CD4-positive, alpha-beta T cell treated with Interleukin-6 for 4 hours (primary cell): ENCODE results near the gene CCBE1.

Experiments used
- DNase-seq: peaks from one replicate; pipeline ENCODE4 v3.0.0-alpha.2; 2020; ENCODE audit warnings: mixed read lengths

CCBE1 gene

DNA sequence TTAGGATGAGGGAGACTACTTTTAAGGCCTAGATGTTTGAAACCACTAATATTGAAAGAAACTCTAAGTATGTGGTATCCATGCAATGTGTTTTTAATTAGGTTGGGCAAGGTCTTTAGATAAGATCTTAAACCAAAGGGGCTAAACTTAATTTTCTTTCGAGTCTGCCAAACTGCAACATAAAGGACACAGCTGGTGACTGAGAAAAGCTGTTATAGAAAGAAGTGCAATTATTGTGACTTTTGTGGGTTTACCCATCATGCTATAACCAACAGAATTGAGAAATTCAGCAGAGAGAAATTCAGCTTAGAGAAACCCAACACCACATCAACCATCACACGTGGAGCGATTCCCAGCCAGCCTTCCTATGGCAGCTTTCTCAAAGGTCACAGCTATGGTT lies 218.6 kb downstream of the CCBE1 start:
- DNase-seq, result no peak

- DNase-seq, result no peak
Observed at GRCh38 chr18:59477849-59478248, 219.4 kb downstream of the CCBE1 start.

DNA sequence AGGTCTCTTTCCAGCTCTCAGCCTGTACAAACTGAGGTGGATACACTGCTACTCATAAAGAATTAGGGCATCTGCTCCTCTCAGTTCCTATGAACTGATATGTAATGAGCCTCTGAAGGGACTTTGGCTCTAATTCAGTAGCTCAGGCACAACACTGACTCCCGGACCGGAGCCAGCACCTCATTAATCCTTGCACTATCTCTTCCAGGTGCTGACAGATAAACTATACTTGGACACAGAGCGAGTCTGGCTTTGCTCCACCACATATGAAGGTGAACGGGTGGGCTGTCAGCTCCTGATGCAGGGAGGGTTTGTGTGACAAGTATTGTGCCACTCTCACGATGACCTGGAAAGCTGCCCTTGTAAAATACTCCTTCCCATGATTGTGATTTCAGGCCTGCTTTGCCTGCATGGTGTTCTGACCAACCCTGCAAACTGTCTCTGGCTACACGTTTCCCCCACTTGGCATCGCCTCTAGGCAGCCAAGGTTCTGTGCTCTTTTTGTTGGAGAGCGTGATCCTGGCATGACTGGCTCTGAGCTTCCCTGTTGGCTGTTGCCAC lies 226.6 kb downstream of the CCBE1 start:
- no peak for DNase-seq

DNA sequence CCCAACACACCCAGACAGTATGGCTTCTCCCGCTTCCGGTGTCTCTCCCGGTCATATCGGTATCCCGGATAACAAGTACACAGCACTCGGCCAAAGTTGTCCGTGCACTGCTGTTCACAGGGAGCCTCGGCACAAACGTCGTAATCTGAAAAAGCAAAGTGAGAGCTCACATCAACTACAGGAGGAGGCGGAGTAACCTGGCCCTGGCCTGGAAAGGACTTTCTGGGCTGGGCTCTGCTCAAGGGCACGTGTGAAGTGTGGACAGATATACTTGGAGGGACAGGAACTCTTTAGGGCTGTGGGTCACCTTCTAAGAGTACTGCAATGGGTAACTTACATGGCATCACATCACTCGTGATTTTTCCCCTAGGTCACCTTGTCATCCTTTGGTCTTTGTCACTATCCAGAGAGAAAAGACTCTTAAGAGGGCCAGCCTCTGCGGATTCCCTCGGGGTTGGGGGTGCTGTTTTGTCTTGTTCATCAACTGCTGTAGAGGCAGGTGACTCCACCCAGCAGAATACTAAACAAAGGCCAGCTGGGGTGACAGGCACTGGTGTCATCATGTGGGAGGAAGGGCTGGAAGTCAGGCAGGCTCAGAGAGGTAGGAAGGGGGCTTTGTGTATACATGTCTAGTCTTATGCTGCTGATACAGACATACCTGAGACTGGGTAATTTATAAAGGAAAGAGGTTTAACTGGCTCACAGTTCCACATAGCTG lies 227.6 kb downstream of the CCBE1 start:
- DNase-seq, result no peak

- no peak for DNase-seq
Observed at GRCh38 chr18:59468821-59469220, 228.4 kb downstream of the CCBE1 start.

GRCh38 chr18:59467497-59467896 lies 229.7 kb downstream of the CCBE1 start:
- no peak for DNase-seq

DNA sequence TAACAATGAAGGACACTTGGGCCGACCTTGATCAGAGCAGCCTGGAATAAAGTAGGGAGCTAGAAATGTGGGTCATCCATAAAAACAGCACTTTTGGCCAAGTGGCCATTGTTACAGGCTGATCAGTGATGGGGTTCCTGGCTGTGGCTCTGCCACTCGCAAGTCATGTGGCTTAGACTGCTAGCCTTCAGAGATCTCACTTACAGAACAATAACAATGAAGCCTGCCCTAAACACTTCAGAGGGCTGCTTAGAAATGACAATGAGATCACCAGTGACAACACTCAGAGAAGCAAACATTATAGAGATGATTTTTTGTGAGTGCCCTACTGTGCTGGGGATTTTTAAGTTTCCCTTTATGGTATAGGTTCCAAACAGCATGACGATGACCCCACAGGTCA lies 230.2 kb downstream of the CCBE1 start:
- DNase-seq, result no peak

GRCh38 chr18:59464486-59464885 lies 232.7 kb downstream of the CCBE1 start:
- DNase-seq, result no peak

- DNase-seq, result no peak
Observed at GRCh38 chr18:59461171-59461570, 236.1 kb downstream of the CCBE1 start.

GRCh38 chr18:59460072-59460420 lies 237.2 kb downstream of the CCBE1 start:
- no peak for DNase-seq

DNA sequence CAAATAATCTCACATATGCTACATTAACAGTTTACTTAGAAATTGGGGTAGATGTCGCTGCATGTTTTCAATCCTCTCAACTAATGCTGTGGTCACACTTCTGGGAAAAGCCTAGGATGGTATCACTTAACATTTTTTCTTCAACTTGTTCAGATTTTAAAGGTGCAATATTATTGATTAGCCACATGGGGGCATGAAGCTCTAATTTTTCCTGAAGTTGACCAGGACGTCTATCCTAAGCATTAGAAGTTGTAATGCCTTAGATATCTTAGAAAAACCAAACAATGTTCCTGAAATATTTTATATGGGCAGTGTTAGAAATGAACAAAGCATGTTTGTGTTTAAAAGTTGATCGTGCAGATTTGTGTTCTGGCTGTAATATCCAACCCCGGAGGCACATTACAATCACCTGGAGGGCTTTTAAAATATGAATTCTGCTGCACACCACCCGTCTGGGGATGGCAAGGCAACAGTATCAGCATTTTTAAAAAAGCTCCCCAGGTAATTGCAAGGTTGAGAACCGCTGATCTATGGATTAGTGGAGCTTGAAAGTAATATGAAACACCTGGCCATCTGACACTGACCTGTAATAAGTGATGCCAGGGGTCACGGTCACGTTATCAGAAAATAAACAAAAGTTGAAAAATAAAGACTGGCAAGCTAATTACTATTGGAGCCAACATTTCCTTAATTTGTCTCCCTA lies 237.7 kb downstream of the CCBE1 start:
- no peak for DNase-seq

DNA sequence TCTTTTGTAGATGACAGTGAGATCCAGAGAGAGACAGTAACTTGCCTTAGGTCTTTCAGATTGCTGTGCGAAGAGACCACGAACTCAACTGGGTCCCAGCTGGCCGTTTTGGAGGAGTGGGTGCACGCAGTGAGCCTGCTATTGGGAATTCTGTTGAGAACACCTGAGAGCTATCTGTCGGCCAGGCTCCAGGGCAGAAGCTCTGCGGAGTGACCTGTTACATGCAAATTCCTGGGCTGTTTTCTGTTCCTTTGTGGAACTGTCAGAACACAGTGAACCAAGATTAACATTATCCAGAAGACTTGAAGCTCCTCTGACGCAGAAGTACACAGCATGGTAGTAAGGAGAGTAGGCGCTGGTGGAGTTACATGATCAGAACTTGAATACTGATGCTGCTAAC lies 238.6 kb downstream of the CCBE1 start:
- DNase-seq, result no peak

DNA sequence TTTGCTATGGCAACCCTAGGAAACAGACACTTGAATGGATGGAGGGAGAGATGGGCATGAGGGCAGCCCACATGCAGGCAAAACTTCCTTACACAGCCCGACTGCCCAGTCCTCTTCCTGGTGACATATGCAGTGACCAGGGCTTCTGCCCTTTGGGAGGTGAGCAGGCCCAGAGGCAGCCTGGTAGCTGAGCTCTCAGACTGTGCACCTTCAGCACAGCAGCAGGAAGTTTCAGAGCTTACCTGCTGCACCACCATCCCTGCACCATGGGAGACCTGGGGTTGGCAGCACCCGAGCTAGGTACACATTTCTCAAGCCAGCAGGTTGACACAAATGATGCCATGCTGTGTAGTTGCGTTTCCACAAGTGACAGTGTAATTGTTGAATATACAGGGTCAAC lies 240.6 kb downstream of the CCBE1 start:
- no peak for DNase-seq

- no peak for DNase-seq
Observed at GRCh38 chr18:59455728-59456276, 241.4 kb downstream of the CCBE1 start.

GRCh38 chr18:59454909-59455727 lies 242.1 kb downstream of the CCBE1 start:
- no peak for DNase-seq

DNA sequence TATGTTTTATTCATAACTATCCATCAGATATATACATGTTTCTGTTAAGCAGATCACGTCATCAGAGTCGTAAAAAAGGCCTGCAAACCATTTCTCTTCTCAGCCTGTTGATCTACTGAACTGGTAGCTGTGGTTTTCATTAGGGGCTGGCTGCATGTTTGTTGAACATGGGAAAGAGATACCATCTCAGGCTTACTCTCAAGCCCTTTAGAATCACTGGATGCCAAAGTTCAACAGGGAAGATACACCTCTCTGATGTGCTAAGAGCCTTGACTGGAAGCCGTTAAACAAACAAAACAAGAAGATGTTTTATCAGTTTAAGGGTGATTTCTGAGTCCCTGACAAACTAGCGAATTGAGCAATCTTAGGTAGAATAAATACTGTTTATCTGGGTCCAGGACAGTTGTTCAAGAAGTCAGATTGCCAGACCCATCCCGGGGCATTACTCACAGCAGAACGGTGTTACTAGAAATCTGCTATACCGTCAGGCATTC lies 243.7 kb downstream of the CCBE1 start:
- no peak for DNase-seq

- DNase-seq, result no peak
Observed at GRCh38 chr18:59451963-59452362, 245.3 kb downstream of the CCBE1 start.

DNA sequence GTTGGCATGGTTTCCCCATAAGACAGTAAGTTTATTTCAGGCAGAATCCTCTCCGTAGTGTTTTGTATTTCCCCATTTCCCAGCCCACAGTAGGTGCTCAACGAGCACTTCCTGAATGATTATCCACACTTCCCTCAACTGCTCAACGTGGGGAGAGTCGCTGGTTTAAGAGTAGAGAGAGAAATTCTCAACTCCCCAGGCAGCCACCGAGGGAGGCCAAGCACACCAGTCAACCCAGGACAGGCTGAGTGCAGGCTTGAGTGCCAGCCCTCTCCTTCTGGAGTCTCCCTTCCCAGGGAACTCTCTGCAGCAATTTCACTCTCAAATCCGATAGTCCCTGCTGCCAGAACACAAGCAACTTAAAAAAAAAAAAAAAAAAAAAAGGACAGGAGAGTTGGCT lies 246.2 kb downstream of the CCBE1 start:
- DNase-seq, result no peak

DNA sequence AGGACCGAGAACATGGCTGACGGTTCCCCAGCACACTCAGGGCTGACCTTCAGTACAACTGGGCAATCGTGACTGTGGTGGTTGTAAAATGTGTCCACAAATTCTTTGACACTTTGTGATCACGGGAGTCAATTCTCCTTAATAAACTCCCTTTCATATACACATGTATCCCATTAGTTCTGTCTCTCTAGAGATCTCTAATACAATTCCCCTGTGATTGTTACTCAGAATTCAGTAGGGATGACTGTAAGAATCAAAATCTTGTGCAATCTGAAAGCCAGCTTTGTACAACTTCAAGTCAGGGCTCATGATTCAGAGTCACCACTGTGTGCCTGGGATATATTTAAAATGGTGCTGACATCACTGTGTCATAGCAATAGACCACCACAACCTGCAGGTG lies 248.7 kb downstream of the CCBE1 start:
- DNase-seq, result no peak

- no peak for DNase-seq
Observed at GRCh38 chr18:59446012-59446411, 251.2 kb downstream of the CCBE1 start.

- no peak for DNase-seq
Observed at GRCh38 chr18:59437851-59438569, 259.2 kb downstream of the CCBE1 start.
